K562 (cell line): ENCODE results near the gene RDM1. TPM values are rescaled to one million over a fixed set of nuclear protein-coding genes. Genes with fewer than 3 reads are reported as not detected.

Experiments used
- ARHGAP35 ChIP-seq: fragments of 450-650 bp; IDR thresholded peaks from 2 replicates; pipeline ENCODE4 v1.6.1; 2018; ENCODE audit not compliant: partially characterized antibody
- CEBPG ChIP-seq, 3 experiments: fragments of 200-800 bp in 1 of 3; sonication (Bioruptor generic) in 1 of 3; sonication (generic) in 1 of 3; formaldehyde crosslinking in 1 of 3; IDR thresholded peaks in 2 of 3; conservative IDR thresholded peaks in 1 of 3; 2 replicates each; pipeline versions ENCODE4 v1.6.1 to v1.8.0; 2016 to 2022; ENCODE audit warnings: missing compliant biosample characterization in 2 of 3, missing genetic modification characterization in 2 of 3, mild to moderate bottlenecking in 1 of 3, missing genetic modification reagents in 1 of 3
- GTF2E2 ChIP-seq: fragments of 200-800 bp; sonication (Bioruptor generic); IDR thresholded peaks from 2 replicates; pipeline ENCODE4 v1.6.1; 2016; ENCODE audit warnings: missing genetic modification characterization, missing compliant biosample characterization
- HIVEP1 ChIP-seq: fragments of 250-450 bp; sonication (Bioruptor Pico); IDR thresholded peaks from 2 replicates; pipeline ENCODE4 v1.4.0; 2020; ENCODE audit warnings: mild to moderate bottlenecking
- LEF1 ChIP-seq: fragments of 450-650 bp; IDR thresholded peaks from 2 replicates; pipeline ENCODE4 v1.6.1; 2016; ENCODE audit warnings: mild to moderate bottlenecking
- MTA1 ChIP-seq: fragments of 450-650 bp; IDR thresholded peaks from 2 replicates; pipeline ENCODE4 v1.6.1; 2017; ENCODE audit warnings: borderline replicate concordance
- NFRKB ChIP-seq: fragments of 450-650 bp; IDR thresholded peaks from 2 replicates; pipeline ENCODE4 v1.6.1; 2016; ENCODE audit warnings: low read depth
- PHF20 ChIP-seq: fragments of 450-650 bp; IDR thresholded peaks from 2 replicates; pipeline ENCODE4 v1.6.1; 2018; ENCODE audit not compliant: partially characterized antibody
- SIN3A ChIP-seq, 2 experiments: fragments of 150-350 bp in 1 of 2; IDR thresholded peaks; 2 replicates each; pipeline ENCODE4 v1.6.1; 2011 to 2016; ENCODE audit warnings: borderline replicate concordance in 2 of 2, low read depth in 2 of 2, low read length in 2 of 2, mild to moderate bottlenecking in 2 of 2, moderate library complexity in 2 of 2; ENCODE audit not compliant: control insufficient read depth in 1 of 2
- SUPT5H ChIP-seq: fragments of 450-650 bp; IDR thresholded peaks from 2 replicates; pipeline ENCODE4 v1.6.1; 2016
- TAL1 ChIP-seq: fragments of 450-650 bp; IDR thresholded peaks from 2 replicates; pipeline ENCODE4 v1.6.1; 2016; ENCODE audit warnings: mild to moderate bottlenecking
- TCF7L2 ChIP-seq: fragments of 150-350 bp; IDR thresholded peaks from 2 replicates; pipeline ENCODE4 v1.6.1; 2016; ENCODE audit warnings: low read depth, mild to moderate bottlenecking, low read length, moderate library complexity
- ZNF586 ChIP-seq: fragments of 450-650 bp; formaldehyde crosslinking; conservative IDR thresholded peaks from 2 replicates; pipeline ENCODE4 v1.4.0; 2020; ENCODE audit warnings: mild to moderate bottlenecking, moderate library complexity
- ZNF717 ChIP-seq: fragments of 250-450 bp; sonication (Bioruptor Pico); IDR thresholded peaks from 2 replicates; pipeline ENCODE4 v1.5.0; 2021
- ZNF766 ChIP-seq: fragments of 200-800 bp; sonication (Bioruptor generic); conservative IDR thresholded peaks from 2 replicates; pipeline ENCODE4 v1.6.1; 2016; ENCODE audit warnings: missing genetic modification characterization, missing compliant biosample characterization
- polyA plus RNA-seq, 8 experiments: library from polyadenylated mRNA; depleted of rRNA in 4 of 8; stranded (reverse) in 5 of 8; unstranded in 3 of 8; fragments of >200 nt; fragmentation: Nextera tagmentation in 2 of 8; fragmentation: Illumina TruSeq in 1 of 8; extraction: Ambion mirVana in 2 of 8; extraction: Trizol in 1 of 8; gene quantifications; 2 replicates each; pipeline versions ENCODE4 v1.2.1 to v1.2.3, GENCODE V29; 2011 to 2014; ENCODE audit warnings: inconsistent platforms in 1 of 8, missing spikeins in 1 of 8
- total RNA-seq, 7 experiments: library from RNA; depleted of rRNA in 6 of 7; stranded (reverse); fragments of >200 nt in 6 of 7; fragmentation: Illumina TruSeq in 2 of 7; extraction: Trizol in 2 of 7; gene quantifications; 2 replicates each; pipeline versions ENCODE4 v1.2.1 to v1.2.3, GENCODE V29; 2011 to 2021; ENCODE audit warnings: low replicate concordance in 1 of 7
- TF ChIP-seq, protein P1 (sequence below): fragments of 200-600 bp; sonication (generic); IDR thresholded peaks from one replicate; pipeline ENCODE4 v1.6.1; 2012; ENCODE audit warnings: mild to moderate bottlenecking, low read depth, low read length, inconsistent platforms

RDM1 gene
- total and polyA plus RNA-seq, 9 of the 15 experiments (the other 6 are each of a cell fraction or from before 2014, with no cell fraction given), result 2.5 to 11.2 (median 5.4) TPM

DNA sequence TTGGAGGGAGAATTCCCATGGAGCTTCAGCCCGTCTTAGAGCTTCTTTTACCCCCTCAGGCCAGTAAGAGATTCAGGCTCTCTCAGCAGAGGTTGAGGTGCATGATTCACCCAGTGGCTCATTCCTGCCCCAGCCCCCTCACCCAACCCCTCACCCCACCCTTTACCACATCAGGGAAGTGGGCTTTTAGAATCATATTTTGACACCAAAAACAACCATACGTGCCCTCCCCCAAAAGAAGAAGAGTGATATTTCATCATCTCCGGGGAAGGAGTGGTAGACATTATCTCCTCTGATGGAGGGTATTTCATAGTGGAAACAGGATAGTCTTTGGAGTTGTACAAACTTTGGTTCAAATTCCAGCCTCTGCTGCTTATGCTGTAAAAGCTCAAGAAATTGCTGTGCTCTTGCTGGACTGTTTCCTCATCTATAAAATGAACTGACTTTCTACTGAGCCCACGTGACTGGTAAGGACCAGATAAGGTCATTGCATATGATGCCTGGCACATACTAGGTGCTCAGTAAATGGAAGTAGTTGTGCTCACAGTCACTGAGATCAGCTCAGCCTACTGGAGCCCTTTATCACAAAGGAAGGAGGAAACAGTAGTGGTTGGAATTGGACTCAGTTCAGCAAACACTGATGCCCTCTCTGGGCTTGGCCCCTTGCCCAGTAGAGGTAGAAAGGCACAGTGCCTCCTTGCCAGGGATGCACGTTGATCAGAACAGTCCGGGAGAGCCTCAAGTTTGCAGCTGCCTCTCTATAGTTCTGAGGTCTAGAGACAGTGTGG is 32.1 kb downstream of the RDM1 start (continued):
- TF ChIP-seq, protein P1, sequence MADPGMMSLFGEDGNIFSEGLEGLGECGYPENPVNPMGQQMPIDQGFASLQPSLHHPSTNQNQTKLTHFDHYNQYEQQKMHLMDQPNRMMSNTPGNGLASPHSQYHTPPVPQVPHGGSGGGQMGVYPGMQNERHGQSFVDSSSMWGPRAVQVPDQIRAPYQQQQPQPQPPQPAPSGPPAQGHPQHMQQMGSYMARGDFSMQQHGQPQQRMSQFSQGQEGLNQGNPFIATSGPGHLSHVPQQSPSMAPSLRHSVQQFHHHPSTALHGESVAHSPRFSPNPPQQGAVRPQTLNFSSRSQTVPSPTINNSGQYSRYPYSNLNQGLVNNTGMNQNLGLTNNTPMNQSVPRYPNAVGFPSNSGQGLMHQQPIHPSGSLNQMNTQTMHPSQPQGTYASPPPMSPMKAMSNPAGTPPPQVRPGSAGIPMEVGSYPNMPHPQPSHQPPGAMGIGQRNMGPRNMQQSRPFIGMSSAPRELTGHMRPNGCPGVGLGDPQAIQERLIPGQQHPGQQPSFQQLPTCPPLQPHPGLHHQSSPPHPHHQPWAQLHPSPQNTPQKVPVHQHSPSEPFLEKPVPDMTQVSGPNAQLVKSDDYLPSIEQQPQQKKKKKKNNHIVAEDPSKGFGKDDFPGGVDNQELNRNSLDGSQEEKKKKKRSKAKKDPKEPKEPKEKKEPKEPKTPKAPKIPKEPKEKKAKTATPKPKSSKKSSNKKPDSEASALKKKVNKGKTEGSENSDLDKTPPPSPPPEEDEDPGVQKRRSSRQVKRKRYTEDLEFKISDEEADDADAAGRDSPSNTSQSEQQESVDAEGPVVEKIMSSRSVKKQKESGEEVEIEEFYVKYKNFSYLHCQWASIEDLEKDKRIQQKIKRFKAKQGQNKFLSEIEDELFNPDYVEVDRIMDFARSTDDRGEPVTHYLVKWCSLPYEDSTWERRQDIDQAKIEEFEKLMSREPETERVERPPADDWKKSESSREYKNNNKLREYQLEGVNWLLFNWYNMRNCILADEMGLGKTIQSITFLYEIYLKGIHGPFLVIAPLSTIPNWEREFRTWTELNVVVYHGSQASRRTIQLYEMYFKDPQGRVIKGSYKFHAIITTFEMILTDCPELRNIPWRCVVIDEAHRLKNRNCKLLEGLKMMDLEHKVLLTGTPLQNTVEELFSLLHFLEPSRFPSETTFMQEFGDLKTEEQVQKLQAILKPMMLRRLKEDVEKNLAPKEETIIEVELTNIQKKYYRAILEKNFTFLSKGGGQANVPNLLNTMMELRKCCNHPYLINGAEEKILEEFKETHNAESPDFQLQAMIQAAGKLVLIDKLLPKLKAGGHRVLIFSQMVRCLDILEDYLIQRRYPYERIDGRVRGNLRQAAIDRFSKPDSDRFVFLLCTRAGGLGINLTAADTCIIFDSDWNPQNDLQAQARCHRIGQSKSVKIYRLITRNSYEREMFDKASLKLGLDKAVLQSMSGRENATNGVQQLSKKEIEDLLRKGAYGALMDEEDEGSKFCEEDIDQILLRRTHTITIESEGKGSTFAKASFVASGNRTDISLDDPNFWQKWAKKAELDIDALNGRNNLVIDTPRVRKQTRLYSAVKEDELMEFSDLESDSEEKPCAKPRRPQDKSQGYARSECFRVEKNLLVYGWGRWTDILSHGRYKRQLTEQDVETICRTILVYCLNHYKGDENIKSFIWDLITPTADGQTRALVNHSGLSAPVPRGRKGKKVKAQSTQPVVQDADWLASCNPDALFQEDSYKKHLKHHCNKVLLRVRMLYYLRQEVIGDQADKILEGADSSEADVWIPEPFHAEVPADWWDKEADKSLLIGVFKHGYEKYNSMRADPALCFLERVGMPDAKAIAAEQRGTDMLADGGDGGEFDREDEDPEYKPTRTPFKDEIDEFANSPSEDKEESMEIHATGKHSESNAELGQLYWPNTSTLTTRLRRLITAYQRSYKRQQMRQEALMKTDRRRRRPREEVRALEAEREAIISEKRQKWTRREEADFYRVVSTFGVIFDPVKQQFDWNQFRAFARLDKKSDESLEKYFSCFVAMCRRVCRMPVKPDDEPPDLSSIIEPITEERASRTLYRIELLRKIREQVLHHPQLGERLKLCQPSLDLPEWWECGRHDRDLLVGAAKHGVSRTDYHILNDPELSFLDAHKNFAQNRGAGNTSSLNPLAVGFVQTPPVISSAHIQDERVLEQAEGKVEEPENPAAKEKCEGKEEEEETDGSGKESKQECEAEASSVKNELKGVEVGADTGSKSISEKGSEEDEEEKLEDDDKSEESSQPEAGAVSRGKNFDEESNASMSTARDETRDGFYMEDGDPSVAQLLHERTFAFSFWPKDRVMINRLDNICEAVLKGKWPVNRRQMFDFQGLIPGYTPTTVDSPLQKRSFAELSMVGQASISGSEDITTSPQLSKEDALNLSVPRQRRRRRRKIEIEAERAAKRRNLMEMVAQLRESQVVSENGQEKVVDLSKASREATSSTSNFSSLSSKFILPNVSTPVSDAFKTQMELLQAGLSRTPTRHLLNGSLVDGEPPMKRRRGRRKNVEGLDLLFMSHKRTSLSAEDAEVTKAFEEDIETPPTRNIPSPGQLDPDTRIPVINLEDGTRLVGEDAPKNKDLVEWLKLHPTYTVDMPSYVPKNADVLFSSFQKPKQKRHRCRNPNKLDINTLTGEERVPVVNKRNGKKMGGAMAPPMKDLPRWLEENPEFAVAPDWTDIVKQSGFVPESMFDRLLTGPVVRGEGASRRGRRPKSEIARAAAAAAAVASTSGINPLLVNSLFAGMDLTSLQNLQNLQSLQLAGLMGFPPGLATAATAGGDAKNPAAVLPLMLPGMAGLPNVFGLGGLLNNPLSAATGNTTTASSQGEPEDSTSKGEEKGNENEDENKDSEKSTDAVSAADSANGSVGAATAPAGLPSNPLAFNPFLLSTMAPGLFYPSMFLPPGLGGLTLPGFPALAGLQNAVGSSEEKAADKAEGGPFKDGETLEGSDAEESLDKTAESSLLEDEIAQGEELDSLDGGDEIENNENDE, result no peak
- no peak for TF ChIP-seq HIVEP1 (CRISPR knock-in tag)
- no peak for TF ChIP-seq PHF20
- TF ChIP-seq MTA1, result no peak
- no peak for TF ChIP-seq SIN3A (IDR thresholded peaks at IDR 0.05; ENCODE audit: borderline replicate concordance in 2 of 2, control insufficient read depth in 1 of 2, low read depth in 2 of 2, low read length in 2 of 2)
- TF ChIP-seq CEBPG (CRISPR knock-in tag; IDR thresholded peaks at IDR 0.05), result no peak
- TF ChIP-seq CEBPG (tag; conservative IDR thresholded peaks at IDR 0.05 in 1 of 2, IDR thresholded peaks at IDR 0.05 in 1 of 2), result peak; percentile 30 to 84; a peak in 2 of 4 replicates
- TF ChIP-seq LEF1, result no peak
- TF ChIP-seq TAL1, result no peak
- no peak for TF ChIP-seq ZNF586 (CRISPR knock-in tag)
- no peak for TF ChIP-seq TCF7L2
- no peak for TF ChIP-seq ZNF717
- no peak for TF ChIP-seq ZNF766 (CRISPR knock-in tag)
- no peak for TF ChIP-seq SUPT5H
- TF ChIP-seq GTF2E2, result no peak
- no peak for TF ChIP-seq NFRKB
- TF ChIP-seq ARHGAP35, result no peak
